ENCODE measurements around the gene ZNF367. TPM values are rescaled to one million over a fixed set of nuclear protein-coding genes. Genes with fewer than 3 reads are reported as not detected.

ZNF367 gene
- total RNA-seq (ENCODE audit: low replicate concordance): 4.3 and 7.2 TPM in 2 replicates
- long read RNA-seq, partial matches to known transcripts: 4 of 4 reads
- long read RNA-seq, other reads (novel, unspliced or antisense): 0 of 4 reads

DNA sequence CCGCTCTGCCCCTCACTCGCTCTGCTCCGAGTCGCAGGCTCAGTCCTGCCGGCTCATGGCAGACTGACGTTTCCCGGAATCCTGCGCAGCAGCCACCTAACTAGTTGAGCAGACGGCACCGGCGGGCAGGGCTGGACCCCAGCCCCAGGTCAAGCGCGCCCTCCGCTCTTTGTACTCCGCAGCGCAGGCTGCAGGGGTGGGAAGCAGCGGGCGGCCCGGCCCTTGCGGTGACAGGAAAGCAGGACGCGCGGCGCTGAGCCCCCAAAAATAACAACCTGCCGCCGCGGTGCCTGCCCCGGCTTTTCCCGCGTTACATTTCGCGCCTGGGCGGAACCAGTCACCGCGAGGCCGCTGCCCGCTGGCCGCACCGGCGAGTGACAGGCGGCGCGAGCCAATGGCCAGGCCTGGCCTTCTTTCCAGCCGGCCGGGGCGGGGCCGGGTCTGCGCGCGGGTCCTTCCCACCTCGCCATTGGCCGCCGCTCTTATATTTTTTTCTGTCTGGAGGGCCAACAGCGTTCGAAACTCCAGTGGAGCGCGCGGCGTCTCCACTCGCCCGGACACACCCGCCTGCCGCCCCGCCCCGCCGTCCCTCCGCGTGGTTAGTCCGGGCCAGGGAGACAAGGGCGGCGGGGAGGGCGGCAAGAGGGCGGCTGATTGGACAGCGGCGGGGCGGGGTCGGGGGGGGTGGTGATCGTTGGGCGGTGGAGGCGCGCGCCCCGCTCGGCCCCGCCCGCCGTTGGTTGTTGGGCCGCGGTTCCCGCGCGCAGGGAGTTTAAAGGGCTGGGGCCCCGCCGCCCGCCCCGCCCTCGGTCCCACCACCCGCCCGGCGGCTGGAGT is at the start of gene ZNF367:
ZNF367 (minus strand) TSS at position 288 of the 837 bp plus-strand sequence. CDS start 338 bp downstream, outside the sequence.
- peak within 1 kb of the TSS; percentile 95 for H3K27ac Mint-ChIP-seq
- no peaks in the 10 kb centered on the region for H3K9me3 Mint-ChIP-seq
- peak within 1 kb of the TSS; percentile 95 for H3K4me3 Mint-ChIP-seq
- TF ChIP-seq, protein P1, sequence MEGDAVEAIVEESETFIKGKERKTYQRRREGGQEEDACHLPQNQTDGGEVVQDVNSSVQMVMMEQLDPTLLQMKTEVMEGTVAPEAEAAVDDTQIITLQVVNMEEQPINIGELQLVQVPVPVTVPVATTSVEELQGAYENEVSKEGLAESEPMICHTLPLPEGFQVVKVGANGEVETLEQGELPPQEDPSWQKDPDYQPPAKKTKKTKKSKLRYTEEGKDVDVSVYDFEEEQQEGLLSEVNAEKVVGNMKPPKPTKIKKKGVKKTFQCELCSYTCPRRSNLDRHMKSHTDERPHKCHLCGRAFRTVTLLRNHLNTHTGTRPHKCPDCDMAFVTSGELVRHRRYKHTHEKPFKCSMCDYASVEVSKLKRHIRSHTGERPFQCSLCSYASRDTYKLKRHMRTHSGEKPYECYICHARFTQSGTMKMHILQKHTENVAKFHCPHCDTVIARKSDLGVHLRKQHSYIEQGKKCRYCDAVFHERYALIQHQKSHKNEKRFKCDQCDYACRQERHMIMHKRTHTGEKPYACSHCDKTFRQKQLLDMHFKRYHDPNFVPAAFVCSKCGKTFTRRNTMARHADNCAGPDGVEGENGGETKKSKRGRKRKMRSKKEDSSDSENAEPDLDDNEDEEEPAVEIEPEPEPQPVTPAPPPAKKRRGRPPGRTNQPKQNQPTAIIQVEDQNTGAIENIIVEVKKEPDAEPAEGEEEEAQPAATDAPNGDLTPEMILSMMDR (conservative IDR thresholded peaks at IDR 0.05): no peak
- DNase-seq (ENCODE audit: extremely low spot score, unreplicated experiment): peak; percentile 97
- no peaks in the 10 kb centered on the region for H3K27me3 Mint-ChIP-seq
- peaks cover 3% of the 10 kb centered on the region for H3K36me3 Mint-ChIP-seq
- peaks cover 28% of the 10 kb centered on the region for H3K4me1 Mint-ChIP-seq (ENCODE audit: unreplicated experiment)

DNA sequence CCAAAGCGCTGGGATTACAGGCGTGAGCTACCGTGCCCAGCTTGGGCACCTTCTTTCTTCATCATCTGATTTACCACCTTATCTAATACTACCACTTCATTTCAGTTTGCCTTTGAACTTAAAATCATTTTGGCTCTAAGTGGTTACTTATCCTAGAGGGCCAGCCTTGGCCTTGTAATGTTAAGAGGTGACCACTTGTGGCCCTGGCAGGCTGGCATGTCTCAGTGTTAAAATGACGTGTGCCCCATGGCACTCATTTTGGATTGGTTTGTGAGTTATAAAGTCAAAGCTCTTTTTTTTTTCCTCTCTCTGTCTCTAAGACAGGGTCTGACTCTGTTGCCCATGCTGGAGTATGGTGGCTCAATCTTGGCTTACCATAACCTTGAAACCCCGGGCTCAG is 49.6 kb upstream of the ZNF367 start:
- Mint-ChIP-seq H3K4me1 (ENCODE audit: unreplicated experiment) (peaks cover 7% of the 10 kb centered on the region), H3K4me3 (no peak overlapping the region), H3K36me3 (peaks cover 7% of the 10 kb centered on the region), H3K27me3 (no peaks in the 10 kb centered on the region), H3K27ac (no peak overlapping the region), H3K9me3 (no peaks in the 10 kb centered on the region)
- TF ChIP-seq, protein P1 (conservative IDR thresholded peaks at IDR 0.05): no peak
- DNase-seq (ENCODE audit: extremely low spot score, unreplicated experiment): no peak

DNA sequence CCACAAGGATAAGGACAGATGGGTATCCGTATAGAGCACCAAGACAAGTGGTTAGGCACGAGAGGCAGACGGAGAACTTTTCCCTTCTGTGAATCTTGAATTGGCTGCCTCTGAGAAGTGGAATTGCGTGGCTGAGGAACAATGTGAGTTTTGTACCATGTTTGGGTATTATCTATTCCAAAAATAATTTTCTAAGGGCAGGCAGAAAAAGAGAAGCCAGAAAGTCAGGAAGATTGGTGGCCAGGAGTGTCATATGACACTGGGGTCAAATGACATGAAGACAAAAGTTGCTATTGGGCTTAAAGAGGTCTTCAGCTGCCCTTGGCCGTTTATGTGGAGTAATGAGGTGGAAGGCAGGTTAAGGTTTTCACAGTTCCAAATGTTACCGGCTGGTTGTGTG is 46.3 kb upstream of the ZNF367 start:
- H3K36me3 Mint-ChIP-seq: peaks cover 7% of the 10 kb centered on the region
- H3K9me3 Mint-ChIP-seq: no peaks in the 10 kb centered on the region
- H3K27me3 Mint-ChIP-seq: no peaks in the 10 kb centered on the region
- H3K4me1 Mint-ChIP-seq (ENCODE audit: unreplicated experiment): peaks cover 7% of the 10 kb centered on the region
- no peak for DNase-seq (ENCODE audit: extremely low spot score, unreplicated experiment)
- H3K4me3 Mint-ChIP-seq: no peak overlapping the region
- TF ChIP-seq, protein P1 (conservative IDR thresholded peaks at IDR 0.05): no peak
- no peak overlapping the region for H3K27ac Mint-ChIP-seq

DNA sequence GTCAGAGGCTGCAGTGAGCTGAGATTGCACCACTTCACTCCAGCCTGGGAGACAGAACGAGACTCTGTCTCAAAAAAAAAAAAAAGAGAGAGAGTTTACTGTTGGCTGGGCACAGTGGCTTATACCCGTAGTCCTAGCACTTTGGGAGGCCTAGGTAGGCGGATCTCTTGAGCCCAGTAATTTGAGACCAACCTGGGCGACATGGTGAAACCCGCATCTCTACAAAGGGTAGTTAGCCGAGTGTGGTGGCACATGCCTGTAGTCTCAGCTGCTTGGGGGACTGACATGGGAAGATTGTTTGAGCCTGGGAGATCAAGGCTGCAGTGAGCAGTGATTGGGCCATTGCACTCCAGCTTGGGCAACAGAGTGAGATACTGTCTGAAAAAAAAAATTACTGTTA is 44.4 kb upstream of the ZNF367 start:
- H3K36me3 Mint-ChIP-seq: peaks cover 15% of the 10 kb centered on the region
- no peak overlapping the region for H3K4me3 Mint-ChIP-seq
- TF ChIP-seq, protein P1 (conservative IDR thresholded peaks at IDR 0.05): no peak
- no peaks in the 10 kb centered on the region for H3K9me3 Mint-ChIP-seq
- DNase-seq (ENCODE audit: extremely low spot score, unreplicated experiment): no peak
- no peak overlapping the region for H3K27ac Mint-ChIP-seq
- peaks cover 7% of the 10 kb centered on the region for H3K4me1 Mint-ChIP-seq (ENCODE audit: unreplicated experiment)
- H3K27me3 Mint-ChIP-seq: no peaks in the 10 kb centered on the region

DNA sequence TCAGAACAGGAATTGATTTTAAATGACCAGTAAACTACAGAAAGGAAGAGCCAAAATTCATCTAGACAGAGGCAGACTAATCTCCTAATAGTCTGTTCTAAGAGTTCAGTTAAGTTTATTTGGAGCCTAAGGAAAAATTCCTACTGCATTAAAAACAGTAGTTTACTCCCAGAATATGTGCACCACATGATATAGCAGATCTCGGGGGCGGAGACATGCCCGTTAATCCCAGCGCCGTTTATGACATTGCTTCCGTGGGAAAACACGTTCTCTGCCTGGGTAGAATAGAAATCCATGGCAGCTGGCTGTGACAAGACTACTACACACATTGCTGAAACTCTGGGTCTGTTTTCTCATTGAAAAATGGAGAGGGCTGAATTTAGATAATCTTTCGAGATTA is 43.2 kb upstream of the ZNF367 start:
- H3K9me3 Mint-ChIP-seq: no peaks in the 10 kb centered on the region
- peaks cover 7% of the 10 kb centered on the region for H3K4me1 Mint-ChIP-seq (ENCODE audit: unreplicated experiment)
- no peak overlapping the region for H3K4me3 Mint-ChIP-seq
- peaks cover 12% of the 10 kb centered on the region for H3K36me3 Mint-ChIP-seq
- no peaks in the 10 kb centered on the region for H3K27me3 Mint-ChIP-seq
- TF ChIP-seq, protein P1 (conservative IDR thresholded peaks at IDR 0.05): no peak
- no peak overlapping the region for H3K27ac Mint-ChIP-seq
- DNase-seq (ENCODE audit: extremely low spot score, unreplicated experiment): no peak

Data from type B pancreatic cell (in vitro differentiated cells).